Esophagus muscularis mucosa (tissue), 4 donors: ENCODE measurements around the gene HOMER2. TPM values are rescaled to one million over a fixed set of nuclear protein-coding genes. Genes with fewer than 3 reads are reported as not detected.

ENCODE experiments used
- DNase-seq: peaks from one replicate; pipeline ENCODE4 v3.0.0-alpha.2; 2017; ENCODE audit errors: extremely low spot score
- H3K27ac ChIP-seq, 4 donors: fragments of 200-600 bp; sonication (generic); replicated peaks in 1 of 4; 1 replicate in 3 of 4; 2 replicates in 1 of 4; pipeline ENCODE4 v1.5.1; 2016 to 2019; ENCODE audit warnings: mild to moderate bottlenecking in 1 of 4
- H3K27me3 ChIP-seq, 4 donors: fragments of 200-600 bp; sonication (generic); one replicate each; pipeline versions ENCODE4 v1.5.1 to v1.6.0; 2016 to 2019
- H3K36me3 ChIP-seq, 4 donors: fragments of 200-600 bp; sonication (generic); one replicate each; pipeline ENCODE4 v1.5.1; 2016 to 2019
- H3K4me1 ChIP-seq, 4 donors: fragments of 200-600 bp; sonication (generic); one replicate each; pipeline ENCODE4 v1.5.1; 2016 to 2019
- H3K4me3 ChIP-seq, 4 donors: fragments of 200-600 bp; sonication (generic); 1 replicate in 2 of 4; 2 replicates in 2 of 4; pipeline ENCODE4 v1.5.1; 2016 to 2019; ENCODE audit warnings: mild to moderate bottlenecking in 4 of 4, moderate library complexity in 1 of 4
- H3K9me3 ChIP-seq, 4 donors: fragments of 200-600 bp; sonication (generic); 1 replicate in 3 of 4; 2 replicates in 1 of 4; pipeline ENCODE4 v1.5.1; 2016 to 2019
- CTCF ChIP-seq, 3 experiments: fragments of 200-600 bp in 2 of 3; fragments of 450-650 bp in 1 of 3; sonication (generic) in 2 of 3; IDR thresholded peaks; one replicate each; pipeline ENCODE4 v1.5.1; 2017 to 2019; ENCODE audit warnings: antibody characterized with exemption in 3 of 3, mild to moderate bottlenecking in 2 of 3, moderate library complexity in 1 of 3
- EP300 ChIP-seq: sonication (generic); formaldehyde crosslinking; IDR thresholded peaks from one replicate; pipeline ENCODE4 v1.6.1; 2017; ENCODE audit warnings: antibody characterized with exemption
- POLR2A ChIP-seq: fragments of 450-650 bp; IDR thresholded peaks from one replicate; pipeline ENCODE4 v1.6.1; 2017; ENCODE audit warnings: antibody characterized with exemption, moderate library complexity, mild to moderate bottlenecking, low read depth
- POLR2AphosphoS5 ChIP-seq, 2 donors: sonication (generic); formaldehyde crosslinking; IDR thresholded peaks; one replicate each; pipeline ENCODE4 v1.6.1; 2017; ENCODE audit warnings: antibody characterized with exemption in 2 of 2
- WGBS: methylation state at CpG from one replicate; pipeline ENCODE4 v1.1.5; 2018; 5-methylcytosine and 5-hydroxymethylcytosine counted together
- intact Hi-C: fragments of 100-400 bp; cut with DNase I; formaldehyde crosslinking; loops from one replicate; pipeline ENCODE4 v1.15.1; 2023
- total RNA-seq, 4 donors: library from RNA; depleted of rRNA; stranded (reverse); fragments of >200 nt; gene quantifications; one replicate each; pipeline versions ENCODE4 v1.1.0 to v1.2.1, GENCODE V29; 2016

HOMER2 gene
- total RNA-seq, 4 donors from 2014 or later: 13.3 to 54.8 (median 25.8) TPM

- Histone ChIP-seq H3K36me3 (no peaks in the 10 kb centered on the region), H3K27me3 (no peaks in the 10 kb centered on the region), H3K4me1 (no peaks in the 10 kb centered on the region), H3K4me3 (no peak overlapping the region), H3K9me3 (no peaks in the 10 kb centered on the region), H3K27ac (no peak overlapping the region)
- no peak for TF ChIP-seq CTCF (IDR thresholded peaks at IDR 0.05)
- no peak for TF ChIP-seq POLR2AphosphoS5 (IDR thresholded peaks at IDR 0.05)
- 93% methylated on average over 3 of the region's 3 CpGs for WGBS
- DNase-seq: no peak
- intact Hi-C loops: no loop called here
Measured at GRCh38 chr15:82931221-82931620, 21.3 kb downstream of the HOMER2 start.

GRCh38 chr15:82930461-82930860 lies 22.1 kb downstream of the HOMER2 start:
- H3K36me3 ChIP-seq: no peaks in the 10 kb centered on the region
- H3K27me3 ChIP-seq: no peaks in the 10 kb centered on the region
- DNase-seq: no peak
- 96% methylated on average over 2 of the region's 2 CpGs for WGBS
- intact Hi-C loops: no loop called here
- H3K27ac ChIP-seq: no peak overlapping the region
- H3K4me3 ChIP-seq: no peak overlapping the region
- no peak for TF ChIP-seq POLR2AphosphoS5 (IDR thresholded peaks at IDR 0.05)
- no peak for TF ChIP-seq EP300
- no peak for TF ChIP-seq POLR2A
- no peak for TF ChIP-seq CTCF (IDR thresholded peaks at IDR 0.05)
- no peaks in the 10 kb centered on the region for H3K9me3 ChIP-seq
- H3K4me1 ChIP-seq: no peaks in the 10 kb centered on the region

- Histone ChIP-seq H3K9me3 (no peaks in the 10 kb centered on the region), H3K27me3 (no peaks in the 10 kb centered on the region), H3K36me3 (no peaks in the 10 kb centered on the region), H3K4me1 (no peaks in the 10 kb centered on the region), H3K4me3 (no peak overlapping the region), H3K27ac (no peak overlapping the region)
- DNase-seq: no peak
- WGBS: 61% methylated on average over 2 of the region's 2 CpGs
- intact Hi-C loops: no loop called here
- TF ChIP-seq POLR2AphosphoS5 (IDR thresholded peaks at IDR 0.05): no peak
Measured at GRCh38 chr15:82928711-82929110, 23.8 kb downstream of the HOMER2 start.

DNA sequence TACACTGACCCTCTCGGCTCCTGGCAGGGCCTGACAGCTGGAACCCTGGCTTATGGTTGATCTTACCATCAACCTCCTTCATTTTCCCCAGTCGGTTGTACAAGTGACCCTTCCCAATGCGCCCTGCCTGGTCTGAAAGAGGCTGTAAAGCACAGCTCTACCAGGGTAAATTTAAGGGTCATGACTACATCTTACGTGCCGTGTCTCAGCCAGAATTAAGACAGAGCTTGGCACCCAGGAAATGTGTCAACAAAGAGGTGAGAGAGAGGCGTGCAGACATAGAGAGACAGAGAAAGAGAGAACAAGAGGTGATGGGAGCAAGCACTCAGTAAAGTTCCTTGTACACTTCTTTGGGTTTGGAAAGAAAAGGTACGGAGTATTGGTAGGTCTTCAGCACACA lies 28.8 kb downstream of the HOMER2 start:
- Histone ChIP-seq H3K36me3 (no peaks in the 10 kb centered on the region), H3K4me3 (no peak overlapping the region), H3K27me3 (no peaks in the 10 kb centered on the region), H3K4me1 (peaks cover 8 to 20% (median 13%) of the 10 kb centered on the region in 4 donors), H3K27ac (no peak overlapping the region), H3K9me3 (no peaks in the 10 kb centered on the region)
- intact Hi-C loops: no loop called here
- DNase-seq: no peak
- WGBS: 88% methylated on average over 6 of the region's 7 CpGs
- TF ChIP-seq POLR2A (no peak), CTCF (IDR thresholded peaks at IDR 0.05) (no peak), POLR2AphosphoS5 (IDR thresholded peaks at IDR 0.05) (no peak), EP300 (no peak)

- DNase-seq: no peak
- Histone ChIP-seq H3K27ac (no peak overlapping the region), H3K4me3 (no peak overlapping the region), H3K9me3 (no peaks in the 10 kb centered on the region), H3K36me3 (no peaks in the 10 kb centered on the region), H3K4me1 (peaks cover 8 to 28% (median 17%) of the 10 kb centered on the region in 4 donors), H3K27me3 (no peaks in the 10 kb centered on the region)
- TF ChIP-seq EP300 (no peak), CTCF (IDR thresholded peaks at IDR 0.05) (no peak)
- intact Hi-C loops: no loop called here
- 86% methylated on average over 4 of the region's 4 CpGs for WGBS
Measured at GRCh38 chr15:82922737-82923136, 29.8 kb downstream of the HOMER2 start.
